OCI-LY1 (cell line): ENCODE results near the gene RBMS3.
"Not testable (repeated sequence)": the region's sequence is repeated elsewhere in the genome, so short reads cannot be mapped to it uniquely, and the experiment has no call there.

Experiments
- H2AFZ ChIP-seq: fragments of 200-600 bp; sonication (generic), shearing (Covaris generic); 2 replicates; pipeline ENCODE4 v1.6.0; 2014; ENCODE audit warnings: antibody characterized with exemption, mild to moderate bottlenecking, low read length
- H3F3A ChIP-seq: fragments of 200-600 bp; sonication (generic), shearing (Covaris generic); 2 replicates; pipeline ENCODE4 v1.6.0; 2014; ENCODE audit warnings: mild to moderate bottlenecking, antibody characterized with exemption, low read length, moderate library complexity; ENCODE audit not compliant: insufficient read depth
- H3K27ac ChIP-seq: fragments of 200-600 bp; sonication (generic); 2 replicates; pipeline ENCODE4 v1.5.1; 2014; ENCODE audit warnings: low read length, mixed run types, mild to moderate bottlenecking, low read depth; ENCODE audit not compliant: poor library complexity, severe bottlenecking
- H3K27me3 ChIP-seq: fragments of 200-600 bp; sonication (generic); 2 replicates; pipeline ENCODE4 v1.6.0; 2014; ENCODE audit warnings: antibody characterized with exemption, mild to moderate bottlenecking, low read length, moderate library complexity; ENCODE audit not compliant: insufficient read depth
- H3K36me3 ChIP-seq: fragments of 200-600 bp; sonication (generic); 2 replicates; pipeline ENCODE4 v1.6.1; 2014; ENCODE audit warnings: mild to moderate bottlenecking, antibody characterized with exemption, low read length, moderate library complexity, mixed read lengths; ENCODE audit not compliant: insufficient read depth
- H3K4me1 ChIP-seq: fragments of 200-600 bp; sonication (generic); 2 replicates; pipeline ENCODE4 v1.5.1; 2014; ENCODE audit warnings: mild to moderate bottlenecking, low read length, moderate library complexity; ENCODE audit not compliant: insufficient read depth, severe bottlenecking
- H3K4me2 ChIP-seq: fragments of 200-600 bp; sonication (generic), shearing (Covaris generic); 2 replicates; pipeline ENCODE4 v1.6.1; 2014; ENCODE audit warnings: low read length
- H3K4me3 ChIP-seq: fragments of 200-600 bp; sonication (generic); 2 replicates; pipeline ENCODE4 v1.5.1; 2014; ENCODE audit warnings: low read length, low read depth, mild to moderate bottlenecking, mixed read lengths; ENCODE audit not compliant: poor library complexity, severe bottlenecking
- H3K79me2 ChIP-seq: fragments of 200-600 bp; shearing (Covaris generic); 2 replicates; pipeline ENCODE4 v1.6.1; 2016; ENCODE audit warnings: mixed run types, low read length, mixed read lengths; ENCODE audit not compliant: insufficient read depth
- H3K9ac ChIP-seq: fragments of 200-600 bp; sonication (generic), shearing (Covaris generic); 2 replicates; pipeline ENCODE4 v1.6.1; 2014; ENCODE audit warnings: mild to moderate bottlenecking, low read length, mixed read lengths
- H3K9me2 ChIP-seq: fragments of 200-600 bp; sonication (generic), shearing (Covaris generic); 2 replicates; pipeline ENCODE4 v1.6.1; 2014; ENCODE audit warnings: low read depth, mild to moderate bottlenecking, low read length, mixed read lengths
- H3K9me3 ChIP-seq: fragments of 200-600 bp; shearing (Covaris generic); 2 replicates; pipeline ENCODE4 v1.6.1; 2014; ENCODE audit warnings: low read length, mixed read lengths
- H4K20me1 ChIP-seq: fragments of 200-600 bp; sonication (generic), shearing (Covaris generic); 2 replicates; pipeline ENCODE4 v1.6.0; 2016; ENCODE audit warnings: mild to moderate bottlenecking, low read length; ENCODE audit not compliant: insufficient read depth
- CTCF ChIP-seq: fragments of 200-600 bp; sonication (generic), shearing (Covaris generic); IDR thresholded peaks from 2 replicates; pipeline ENCODE4 v1.5.1; 2017; ENCODE audit warnings: mild to moderate bottlenecking, antibody characterized with exemption, low read length, moderate library complexity, mixed read lengths
- EZH2 ChIP-seq: fragments of 200-600 bp; sonication (generic), shearing (Covaris generic); IDR thresholded peaks from 2 replicates; pipeline ENCODE4 v1.8.0; 2017; ENCODE audit warnings: borderline replicate concordance, mixed run types, mild to moderate bottlenecking, antibody characterized with exemption, low read length, moderate library complexity, mixed read lengths

The RBMS3 gene

GRCh38 chr3:29468187-29468586 lies 187.3 kb downstream of the RBMS3 start:
- Histone ChIP-seq H3K9me3 (no peaks in the 10 kb centered on the region), H3K36me3 (no peaks in the 10 kb centered on the region), H3F3A (peaks cover 4% of the 10 kb centered on the region; the same call in 1 of the 2 replicates), H3K4me2 (0 out of 2 replicates have a peak overlapping the region, but pooled peaks have one; percentile 7), H2AFZ (no peak overlapping the region), H3K27me3 (no peaks in the 10 kb centered on the region), H3K4me3 (no peak overlapping the region), H3K79me2 (no peaks in the 10 kb centered on the region), H3K4me1 (peaks cover 64% of the 10 kb centered on the region), H4K20me1 (no peaks in the 10 kb centered on the region), H3K27ac (peak overlapping the region; percentile 8), H3K9ac (no peak overlapping the region), H3K9me2 (no peaks in the 10 kb centered on the region)
- TF ChIP-seq CTCF = no peak
- TF ChIP-seq EZH2 = no peak

GRCh38 chr3:29473481-29474170 lies 192.8 kb downstream of the RBMS3 start:
- H3K4me3 ChIP-seq, H3K9me3 ChIP-seq, H2AFZ ChIP-seq, H4K20me1 ChIP-seq, H3K4me2 ChIP-seq, H3K9me2 ChIP-seq, H3K9ac ChIP-seq, H3K27me3 ChIP-seq, H3F3A ChIP-seq, H3K36me3 ChIP-seq, H3K27ac ChIP-seq, H3K79me2 ChIP-seq: not testable (repeated sequence)
- H3K4me1 ChIP-seq = peaks cover 29% of the 10 kb centered on the region

- Histone ChIP-seq H3K27me3 (no peaks in the 10 kb centered on the region), H3K9me2 (no peaks in the 10 kb centered on the region), H3K36me3 (no peaks in the 10 kb centered on the region), H3F3A (no peaks in the 10 kb centered on the region), H4K20me1 (no peaks in the 10 kb centered on the region), H3K9me3 (no peaks in the 10 kb centered on the region), H3K9ac (no peak overlapping the region), H3K4me1 (peaks cover 20% of the 10 kb centered on the region), H3K4me2 (no peak overlapping the region), H3K27ac (no peak overlapping the region), H2AFZ (no peak overlapping the region), H3K79me2 (no peaks in the 10 kb centered on the region), H3K4me3 (no peak overlapping the region)
- TF ChIP-seq CTCF (no peak), EZH2 (no peak)
Observed at GRCh38 chr3:29475305-29475840, 194.5 kb downstream of the RBMS3 start.

- Histone ChIP-seq H3K36me3 (no peaks in the 10 kb centered on the region), H3K79me2 (no peaks in the 10 kb centered on the region), H3K9me3 (no peaks in the 10 kb centered on the region), H3K9ac (no peak overlapping the region), H3K27me3 (no peaks in the 10 kb centered on the region), H3F3A (no peaks in the 10 kb centered on the region), H3K4me2 (no peak overlapping the region), H3K9me2 (no peaks in the 10 kb centered on the region), H3K4me3 (no peak overlapping the region), H3K27ac (no peak overlapping the region), H3K4me1 (peaks cover 23% of the 10 kb centered on the region), H2AFZ (no peak overlapping the region), H4K20me1 (no peaks in the 10 kb centered on the region)
- no peak for TF ChIP-seq CTCF
- TF ChIP-seq EZH2 = no peak
Observed at GRCh38 chr3:29475854-29476253, 195.0 kb downstream of the RBMS3 start.
